ENCODE results near the gene LPP.

The LPP gene

GRCh38 chr3:188170461-188171459 is 16.8 kb downstream of the LPP start:
- no peak for DNase-seq

- DNase-seq, result no peak
These were observed 17.9 kb downstream of the LPP start for GRCh38 chr3:188171682-188172467.

- no peak for DNase-seq
These were observed 20.5 kb downstream of the LPP start for GRCh38 chr3:188174317-188175044.

- no peak for DNase-seq
These were observed 22.5 kb downstream of the LPP start for GRCh38 chr3:188176476-188176875.

- DNase-seq, result no peak
These were observed 22.9 kb downstream of the LPP start for GRCh38 chr3:188176884-188177283.

- no peak for DNase-seq
These were observed 23.8 kb downstream of the LPP start for GRCh38 chr3:188177721-188178120.

- no peak for DNase-seq
These were observed 24.5 kb downstream of the LPP start for GRCh38 chr3:188178293-188178936.

- DNase-seq, result no peak
These were observed 25.3 kb downstream of the LPP start for GRCh38 chr3:188179006-188179966.

GRCh38 chr3:188180114-188180513 is 26.2 kb downstream of the LPP start:
- no peak for DNase-seq

GRCh38 chr3:188183452-188183851 is 29.5 kb downstream of the LPP start:
- DNase-seq, result no peak

- DNase-seq, result no peak
These were observed 30.2 kb downstream of the LPP start for GRCh38 chr3:188184160-188184559.

- no peak for DNase-seq
These were observed 30.7 kb downstream of the LPP start for GRCh38 chr3:188184649-188185048.

- DNase-seq, result no peak
These were observed 31.8 kb downstream of the LPP start for GRCh38 chr3:188185717-188186251.

GRCh38 chr3:188187053-188187452 is 33.1 kb downstream of the LPP start:
- DNase-seq, result no peak

- no peak for DNase-seq
These were observed 35.0 kb downstream of the LPP start for GRCh38 chr3:188188911-188189310.

GRCh38 chr3:188191460-188191859 is 37.5 kb downstream of the LPP start:
- no peak for DNase-seq

GRCh38 chr3:188192034-188192433 is 38.1 kb downstream of the LPP start:
- DNase-seq, result no peak

- DNase-seq, result no peak
These were observed 40.4 kb downstream of the LPP start for GRCh38 chr3:188194332-188194731.

GRCh38 chr3:188196232-188196990 is 42.5 kb downstream of the LPP start:
- DNase-seq, result no peak

GRCh38 chr3:188197388-188197847 is 43.5 kb downstream of the LPP start:
- no peak for DNase-seq

Measured in SW 1271 (cell line).